IMR-90 (cell line): ENCODE data around the gene CREBBP. TPM values are rescaled to one million over a fixed set of nuclear protein-coding genes. Genes with fewer than 3 reads are reported as not detected.

Experiments used
- ATAC-seq: fragments of 200-7000 bp; cut with Tn5 transposase; 2 replicates; pipeline ENCODE4 v1.9.1; 2020; ENCODE audit warnings: low read depth, mild to moderate bottlenecking, moderate library complexity
- BruUV-seq: library from RNA; stranded (reverse); fragments of 400-500 nt; replicated peaks from 2 replicates; lab custom pipeline; 2021; lab: Mats Ljungman, UMichigan
- CTCF ChIA-PET: fragments of 300-600 bp; formaldehyde crosslinking; extraction: SDS; loops from one replicate; lab custom pipeline; 2021; ENCODE audit warnings: antibody characterized with exemption; lab: Yijun Ruan, JAX
- POLR2A ChIA-PET: fragments of 300-600 bp; sonication (Branson Sonifier 250); formaldehyde crosslinking; loops from one replicate; lab custom pipeline; 2022; ENCODE audit warnings: antibody characterized with exemption; ENCODE audit not compliant: unreplicated experiment; lab: Charles Lee
- DNase-seq: peaks from one replicate; pipeline ENCODE4 v3.0.0; 2013
- H2AFZ ChIP-seq: replicated peaks from 2 replicates; pipeline ENCODE3; 2013; ENCODE audit warnings: low read length, mild to moderate bottlenecking; ENCODE audit not compliant: poor library complexity
- H2AK5ac ChIP-seq: 2 replicates; pipeline ENCODE4 v1.6.1; 2013; ENCODE audit warnings: low read depth, low read length, inconsistent platforms
- H2AK9ac ChIP-seq: replicated peaks from 2 replicates; pipeline ENCODE3; 2013; ENCODE audit warnings: mild to moderate bottlenecking, low read depth, low read length, moderate library complexity; ENCODE audit not compliant: poor library complexity
- H2BK120ac ChIP-seq: 2 replicates; pipeline ENCODE4 v1.6.1; 2013; ENCODE audit warnings: low read depth, low read length, inconsistent platforms
- H2BK15ac ChIP-seq: 3 replicates; pipeline ENCODE4 v1.6.1; 2013; ENCODE audit warnings: low read depth, low read length, inconsistent platforms
- H2BK20ac ChIP-seq: 2 replicates; pipeline ENCODE4 v1.6.1; 2013; ENCODE audit warnings: low read depth, mild to moderate bottlenecking, inconsistent platforms, low read length, moderate library complexity
- H2BK5ac ChIP-seq: 2 replicates; pipeline ENCODE4 v1.6.1; 2013; ENCODE audit warnings: mild to moderate bottlenecking, low read depth, low read length, inconsistent platforms; ENCODE audit not compliant: poor library complexity, severe bottlenecking
- H3K14ac ChIP-seq: replicated peaks from 2 replicates; pipeline ENCODE4 v1.6.1; 2013; ENCODE audit warnings: low read depth, low read length, inconsistent platforms
- H3K18ac ChIP-seq: 2 replicates; pipeline ENCODE4 v1.6.1; 2013; ENCODE audit warnings: low read depth, low read length, control low read depth
- H3K23ac ChIP-seq: 2 replicates; pipeline ENCODE4 v1.6.1; 2013; ENCODE audit warnings: low read depth, low read length, inconsistent platforms
- H3K27ac ChIP-seq: 2 replicates; pipeline ENCODE4 v1.5.1; 2013; ENCODE audit warnings: mild to moderate bottlenecking, control low read depth, low read length; ENCODE audit not compliant: insufficient read depth
- H3K27me3 ChIP-seq: 2 replicates; pipeline ENCODE4 v1.6.1; 2013; ENCODE audit warnings: low read length; ENCODE audit not compliant: control insufficient read depth, insufficient read depth
- H3K36me3 ChIP-seq: 2 replicates; pipeline ENCODE4 v1.6.1; 2013; ENCODE audit warnings: low read length, mixed read lengths; ENCODE audit not compliant: control insufficient read depth, insufficient read depth
- H3K4ac ChIP-seq: 2 replicates; pipeline ENCODE4 v1.6.1; 2013; ENCODE audit warnings: low read depth, low read length, inconsistent platforms
- H3K4me1 ChIP-seq: 2 replicates; pipeline ENCODE4 v1.6.1; 2013; ENCODE audit warnings: low read length, mixed read lengths; ENCODE audit not compliant: control insufficient read depth, insufficient read depth
- H3K4me2 ChIP-seq: 2 replicates; pipeline ENCODE4 v1.6.1; 2013; ENCODE audit warnings: low read depth, mild to moderate bottlenecking, control low read depth, low read length, moderate library complexity
- H3K4me3 ChIP-seq: 2 replicates; pipeline ENCODE4 v1.5.1; 2013; ENCODE audit warnings: low read depth, mild to moderate bottlenecking, control low read depth, low read length, moderate library complexity; ENCODE audit not compliant: insufficient read depth
- H3K56ac ChIP-seq: 2 replicates; pipeline ENCODE4 v1.6.1; 2013; ENCODE audit warnings: low read length, inconsistent platforms; ENCODE audit not compliant: insufficient read depth; ENCODE audit errors: extremely low read depth
- H3K79me1 ChIP-seq, 2 experiments: 2 replicates each; pipeline ENCODE4 v1.6.1; 2013; ENCODE audit warnings: low read length in 2 of 2, inconsistent platforms in 1 of 2, low read depth in 1 of 2
- H3K9ac ChIP-seq: 2 replicates; pipeline ENCODE4 v1.6.1; 2013; ENCODE audit warnings: low read depth, low read length, control low read depth
- H3K9me1 ChIP-seq: 2 replicates; pipeline ENCODE4 v1.6.1; 2013; ENCODE audit warnings: low read length, inconsistent platforms; ENCODE audit not compliant: insufficient read depth
- H3K9me3 ChIP-seq: 2 replicates; pipeline ENCODE4 v1.6.1; 2013; ENCODE audit warnings: low read length; ENCODE audit not compliant: control insufficient read depth, insufficient read depth
- H4K20me1 ChIP-seq: 2 replicates; pipeline ENCODE4 v1.6.1; 2013; ENCODE audit warnings: low read length, inconsistent platforms; ENCODE audit not compliant: insufficient read depth
- H4K5ac ChIP-seq: 2 replicates; pipeline ENCODE4 v1.6.1; 2013; ENCODE audit warnings: mild to moderate bottlenecking, low read depth, low read length, control low read depth
- H4K8ac ChIP-seq, 2 experiments: 2 replicates each; pipeline ENCODE4 v1.6.1; 2013; ENCODE audit warnings: low read depth in 2 of 2, low read length in 2 of 2, control low read depth in 1 of 2, inconsistent platforms in 1 of 2
- H4K91ac ChIP-seq: 2 replicates; pipeline ENCODE4 v1.6.1; 2013; ENCODE audit warnings: low read depth, low read length, inconsistent platforms; ENCODE audit not compliant: insufficient read depth
- CHD1 ChIP-seq: IDR thresholded peaks from 2 replicates; pipeline ENCODE4 v1.6.1; 2012; ENCODE audit warnings: low read depth, low read length, improper control_type of control experiment
- MAZ ChIP-seq: IDR thresholded peaks from 2 replicates; pipeline ENCODE4 v1.6.1; 2012; ENCODE audit warnings: low read depth, mild to moderate bottlenecking, low read length, improper control_type of control experiment, moderate library complexity, borderline replicate concordance
- MXI1 ChIP-seq: IDR thresholded peaks from 2 replicates; pipeline ENCODE4 v1.6.1; 2012; ENCODE audit warnings: low read depth, mild to moderate bottlenecking, low read length, moderate library complexity, borderline replicate concordance
- NFE2L2 ChIP-seq: fragments of 150-350 bp; IDR thresholded peaks from 2 replicates; pipeline ENCODE4 v1.6.1; 2016; ENCODE audit warnings: low read depth, mild to moderate bottlenecking, low read length
- POLR2A ChIP-seq: IDR thresholded peaks from 2 replicates; pipeline ENCODE4 v1.6.1; 2012; ENCODE audit warnings: mild to moderate bottlenecking, low read depth, low read length
- RAD21 ChIP-seq: IDR thresholded peaks from 2 replicates; pipeline ENCODE4 v1.6.1; 2012; ENCODE audit warnings: low read length, improper control_type of control experiment
- RCOR1 ChIP-seq: IDR thresholded peaks from 2 replicates; pipeline ENCODE4 v1.6.1; 2012; ENCODE audit warnings: mild to moderate bottlenecking, low read length, improper control_type of control experiment; ENCODE audit not compliant: insufficient replicate concordance
- SMC3 ChIP-seq: fragments of 150-350 bp; IDR thresholded peaks from 2 replicates; pipeline ENCODE4 v1.6.1; 2016; ENCODE audit warnings: low read depth, mild to moderate bottlenecking, antibody characterized with exemption, low read length, moderate library complexity
- WGBS, 2 experiments: methylation state at CpG; one replicate each; pipeline versions ENCODE4 v1.1.5 to v1.1.7; 2013; ENCODE audit warnings: missing lambda C conversion rate in 2 of 2; ENCODE audit not compliant: insufficient read length in 1 of 2; ENCODE audit errors: extremely low coverage in 2 of 2; 5-methylcytosine and 5-hydroxymethylcytosine counted together
- dilution Hi-C: fragments of 300-500 bp; cut with HindIII; formaldehyde crosslinking; loops from one replicate; pipeline ENCODE4 v1.14.3; 2018; ENCODE audit warnings: low sequenced_read_pairs; ENCODE audit not compliant: unreplicated experiment
- in situ Hi-C: fragments of 300-500 bp; cut with MboI; formaldehyde crosslinking; loops from 3 replicates; pipeline ENCODE4 v1.14.3; 2019; ENCODE audit warnings: low sequenced_read_pairs, inconsistent platforms, mixed read lengths
- intact Hi-C: fragments of 100-400 bp; cut with micrococcal nuclease; formaldehyde crosslinking; loops from 2 replicates; pipeline ENCODE4 v1.10.0; 2022
- polyA plus RNA-seq, 3 experiments: library from polyadenylated mRNA; depleted of rRNA; stranded (reverse); fragments of >200 nt; gene quantifications; 2 replicates each; pipeline ENCODE4 v1.2.3, GENCODE V29; 2012; ENCODE audit warnings: low replicate concordance in 1 of 3
- total RNA-seq: library from RNA; depleted of rRNA; stranded (reverse); fragments of >200 nt; gene quantifications from 2 replicates; pipeline ENCODE4 v1.2.3, GENCODE V29; 2012
- TF ChIP-seq, protein P1 (sequence below): fragments of 150-350 bp; IDR thresholded peaks from 2 replicates; pipeline ENCODE4 v1.6.1; 2017; ENCODE audit warnings: mild to moderate bottlenecking, antibody characterized with exemption, low read length, low read depth

CREBBP gene
- total and polyA plus RNA-seq, 2 of the 4 experiments (the other 2 are of a cell fraction): 7.3 to 12.5 TPM

GRCh38 chr16:3881499-3881990, 1.0 kb upstream of the CREBBP start:
- H3K27me3 ChIP-seq: no peaks in the 10 kb centered on the region
- intact Hi-C loops (no loop called here), in situ Hi-C loops (no loop called here), dilution Hi-C loops (no loop called here)
- ChIA-PET CTCF (no interaction called here), POLR2A (no interaction called here)
- no peaks in the 10 kb centered on the region for H3K9me3 ChIP-seq
- H2BK15ac ChIP-seq: no peak overlapping the region
- peak overlapping the region; percentile 94 for H4K5ac ChIP-seq
- H2BK120ac ChIP-seq: no peak overlapping the region
- peak overlapping the region; percentile 82; the same call in 1 of the 2 replicates for H3K9ac ChIP-seq
- H3K36me3 ChIP-seq: no peaks in the 10 kb centered on the region; the same call in 1 of the 2 replicates
- H3K4me1 ChIP-seq: peaks cover 13% of the 10 kb centered on the region
- no peak overlapping the region for H3K56ac ChIP-seq
- peaks cover 9% of the 10 kb centered on the region for H3K9me1 ChIP-seq
- H3K18ac ChIP-seq: no peak overlapping the region
- no peak overlapping the region for H3K14ac ChIP-seq
- peaks cover 34% of the 10 kb centered on the region for H4K20me1 ChIP-seq
- H2AK5ac ChIP-seq: 0 out of 2 replicates have a peak overlapping the region, but pooled peaks have one; percentile 43
- H3K4me3 ChIP-seq: no peak overlapping the region; the same call in 1 of the 2 replicates
- DNase-seq (no peak), ATAC-seq (no peak)
- TF ChIP-seq SMC3: no peak
- no peak for TF ChIP-seq RAD21
- TF ChIP-seq MAZ: no peak
- no peak for TF ChIP-seq MXI1
- no peak for TF ChIP-seq POLR2A
- TF ChIP-seq NFE2L2: no peak
- TF ChIP-seq CHD1: no peak
- TF ChIP-seq RCOR1: no peak
- TF ChIP-seq, protein P1, sequence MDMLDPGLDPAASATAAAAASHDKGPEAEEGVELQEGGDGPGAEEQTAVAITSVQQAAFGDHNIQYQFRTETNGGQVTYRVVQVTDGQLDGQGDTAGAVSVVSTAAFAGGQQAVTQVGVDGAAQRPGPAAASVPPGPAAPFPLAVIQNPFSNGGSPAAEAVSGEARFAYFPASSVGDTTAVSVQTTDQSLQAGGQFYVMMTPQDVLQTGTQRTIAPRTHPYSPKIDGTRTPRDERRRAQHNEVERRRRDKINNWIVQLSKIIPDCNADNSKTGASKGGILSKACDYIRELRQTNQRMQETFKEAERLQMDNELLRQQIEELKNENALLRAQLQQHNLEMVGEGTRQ: no peak
- 52% methylated on average over 12 of the region's 30 CpGs; no CpG with 5 or more reads in 1 of the 2 experiments for WGBS, 2 experiments
- H2AFZ ChIP-seq: peak overlapping the region; percentile 95
- H3K23ac ChIP-seq: no peak overlapping the region
- peak overlapping the region; percentile 92 for H2AK9ac ChIP-seq
- H3K27ac ChIP-seq: no peak overlapping the region; the same call in 1 of the 2 replicates
- no peak overlapping the region for H4K91ac ChIP-seq
- peak overlapping the region; percentile 91; the same call in 1 of the 2 replicates for H3K4me2 ChIP-seq
- H2BK20ac ChIP-seq: no peak overlapping the region
- no peak overlapping the region; the same call in 1 of the 2 replicates for H3K4ac ChIP-seq
- no TSS peak for BruUV-seq
- peak overlapping the region; percentile 90 to 95; a peak in 3 of 4 replicates for H4K8ac ChIP-seq
- H3K79me1 ChIP-seq: peaks cover 4 to 38% of the 10 kb centered on the region in 2 experiments
- H2BK5ac ChIP-seq: no peak overlapping the region
